ENCODE measurements around the gene EIF4EBP3. TPM values are rescaled to one million over a fixed set of nuclear protein-coding genes. Genes with fewer than 3 reads are reported as not detected.

The EIF4EBP3 gene
- 14.1 and 18.8 TPM in 2 replicates for total RNA-seq (2022)
- percentile 84 among the genes with signal in this experiment for Bru-seq, nascent RNA
- BruChase-seq, experiment 1, labeled RNA remaining after a 6-hour chase, result percentile 74 among the genes with signal in this experiment
- BruChase-seq, experiment 2, labeled RNA remaining after a 2-hour chase, result percentile 72 among the genes with signal in this experiment
- long read RNA-seq, partial matches to known transcripts, result 0 of 1 reads
- long read RNA-seq, other reads (novel, unspliced or antisense), result 0 of 1 reads

GRCh38 chr5:140547508-140548299, at the start of gene EIF4EBP3:
Gene EIF4EBP3 (plus strand): TSS chr5:140547662. CDS start chr5:140547738, 76 bp downstream.
- peaks cover 81% of the 10 kb centered on the region for H3K36me3 Mint-ChIP-seq (ENCODE audit: insufficient read depth, unreplicated experiment)

DNA sequence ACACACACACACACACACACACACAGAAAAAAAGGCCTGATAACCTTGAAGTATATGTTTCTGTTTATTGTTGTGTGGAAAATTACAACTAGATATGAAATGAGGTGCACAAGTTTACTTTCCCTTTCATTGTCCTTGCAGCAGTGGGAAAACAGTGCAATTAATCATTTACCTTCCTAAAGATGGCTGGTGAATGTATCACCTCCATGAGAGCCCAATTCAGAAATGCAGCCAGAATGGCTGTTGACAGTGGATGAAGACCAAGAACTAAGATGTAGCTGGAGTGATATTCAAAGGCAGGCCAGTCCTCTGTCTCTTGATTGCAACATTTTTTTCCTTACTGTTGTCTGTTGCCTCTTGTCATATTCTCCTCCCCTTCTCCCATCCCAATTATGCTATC, 49.6 kb upstream of the EIF4EBP3 start:
- no peak for TF ChIP-seq CTCF (IDR thresholded peaks at IDR 0.05; ENCODE audit: unreplicated experiment)
- H3K27me3 Mint-ChIP-seq (ENCODE audit: unreplicated experiment), result no peaks in the 10 kb centered on the region

More at GRCh38 chr5:140547508-140548299, at the start of gene EIF4EBP3:
- CTCF ChIA-PET, result interaction anchor here (0.8 to 2.0 kb wide), 7 partner anchors 13 to 171 kb away, joined by 3 to 12 read pairs (median 5); partner anchors contain the start of genes CD14, IK and NDUFA2
- Mint-ChIP-seq H3K27me3 (ENCODE audit: unreplicated experiment) (no peaks in the 10 kb centered on the region), H3K27ac (ENCODE audit: unreplicated experiment) (peak within 1 kb of the TSS; percentile 49), H3K4me3 (ENCODE audit: low read depth, unreplicated experiment) (peak within 1 kb of the TSS; percentile 38), H3K9me3 (ENCODE audit: low read depth, unreplicated experiment) (no peaks in the 10 kb centered on the region), H3K4me1 (ENCODE audit: low read depth, unreplicated experiment) (peaks cover 21% of the 10 kb centered on the region)
- no TSS peak for BruUV-seq (replicated peaks)
- peak; percentile 42 for TF ChIP-seq CTCF (IDR thresholded peaks at IDR 0.05; ENCODE audit: unreplicated experiment)
- DNase-seq, result peak; percentile 90
- intact Hi-C loops (cut with micrococcal nuclease; ENCODE audit: unreplicated experiment), result no loop called here

DNA sequence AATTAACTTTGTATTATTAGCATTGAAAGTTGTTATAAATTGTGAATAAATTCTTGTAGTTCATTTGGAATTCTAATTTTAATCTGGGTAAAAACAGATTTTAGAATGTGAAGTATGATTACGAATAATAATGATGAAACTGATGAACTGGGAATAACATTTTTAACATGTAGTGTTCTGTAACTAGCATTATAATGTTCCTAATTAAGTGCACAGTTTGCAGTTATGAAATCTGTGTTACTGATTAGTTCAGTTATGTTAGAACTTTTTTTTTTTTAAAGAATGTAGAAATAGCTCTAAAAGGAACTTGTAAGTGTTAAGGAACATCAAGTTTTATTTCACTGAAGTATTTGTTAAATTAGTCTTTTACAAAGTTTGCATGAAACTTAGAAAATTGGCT, 48.9 kb upstream of the EIF4EBP3 start:
- CTCF ChIA-PET, result no interaction called here
- TF ChIP-seq CTCF (IDR thresholded peaks at IDR 0.05; ENCODE audit: unreplicated experiment), result no peak
- no peaks in the 10 kb centered on the region for H3K9me3 Mint-ChIP-seq (ENCODE audit: low read depth, unreplicated experiment)
- peaks cover 14% of the 10 kb centered on the region for H3K4me1 Mint-ChIP-seq (ENCODE audit: low read depth, unreplicated experiment)
- H3K4me3 Mint-ChIP-seq (ENCODE audit: low read depth, unreplicated experiment), result peak overlapping the region; percentile 25
- H3K27me3 Mint-ChIP-seq (ENCODE audit: unreplicated experiment), result no peaks in the 10 kb centered on the region
- no peak overlapping the region for H3K27ac Mint-ChIP-seq (ENCODE audit: unreplicated experiment)
- intact Hi-C loops (cut with micrococcal nuclease; ENCODE audit: unreplicated experiment), result no loop called here
- no TSS peak for BruUV-seq (replicated peaks)
- DNase-seq, result no peak
- peaks cover 18% of the 10 kb centered on the region for H3K36me3 Mint-ChIP-seq (ENCODE audit: insufficient read depth, unreplicated experiment)

More for the DNA sequence above, 49.6 kb upstream of the EIF4EBP3 start:
- no TSS peak for BruUV-seq (replicated peaks)
- CTCF ChIA-PET, result interaction anchor here (0.6 kb wide), 1 partner anchor 16 kb away, joined by 4 read pairs; no protein-coding TSS in a partner anchor
- DNase-seq, result no peak
- Mint-ChIP-seq H3K27ac (ENCODE audit: unreplicated experiment) (peak overlapping the region; percentile 76), H3K4me1 (ENCODE audit: low read depth, unreplicated experiment) (peaks cover 14% of the 10 kb centered on the region), H3K36me3 (ENCODE audit: insufficient read depth, unreplicated experiment) (peaks cover 18% of the 10 kb centered on the region), H3K9me3 (ENCODE audit: low read depth, unreplicated experiment) (no peaks in the 10 kb centered on the region), H3K4me3 (ENCODE audit: low read depth, unreplicated experiment) (peak overlapping the region; percentile 25)
- intact Hi-C loops (cut with micrococcal nuclease; ENCODE audit: unreplicated experiment), result no loop called here

GRCh38 chr5:140502834-140503233, 44.6 kb upstream of the EIF4EBP3 start:
- CTCF ChIA-PET, result no interaction called here
- TF ChIP-seq CTCF (IDR thresholded peaks at IDR 0.05; ENCODE audit: unreplicated experiment), result no peak
- Mint-ChIP-seq H3K9me3 (ENCODE audit: low read depth, unreplicated experiment) (no peaks in the 10 kb centered on the region), H3K36me3 (ENCODE audit: insufficient read depth, unreplicated experiment) (peaks cover 33% of the 10 kb centered on the region), H3K27ac (ENCODE audit: unreplicated experiment) (no peak overlapping the region), H3K4me1 (ENCODE audit: low read depth, unreplicated experiment) (peaks cover 8% of the 10 kb centered on the region), H3K27me3 (ENCODE audit: unreplicated experiment) (no peaks in the 10 kb centered on the region), H3K4me3 (ENCODE audit: low read depth, unreplicated experiment) (no peak overlapping the region)
- intact Hi-C loops (cut with micrococcal nuclease; ENCODE audit: unreplicated experiment), result no loop called here
- no TSS peak for BruUV-seq (replicated peaks)
- no peak for DNase-seq

Data from Calu3 (cell line).